PFSK-1 (cell line): Measurements from ENCODE around the gene ZC3H10.

Experiments
- FOXP2 ChIP-seq: optimal IDR thresholded peaks from 2 replicates; pipeline ENCODE3; 2011; ENCODE audit warnings: borderline replicate concordance, control low read depth, inconsistent platforms; ENCODE audit not compliant: insufficient read depth; ENCODE audit errors: extremely low read length, extremely low read depth
- POLR2AphosphoS5 ChIP-seq: IDR thresholded peaks from 2 replicates; pipeline ENCODE4 v1.6.1; 2012; ENCODE audit warnings: low read depth, mild to moderate bottlenecking, control low read depth, low read length, moderate library complexity
- REST ChIP-seq, 2 experiments: IDR thresholded peaks; 2 replicates each; pipeline versions ENCODE4 v1.6.1 to v1.8.0; 2011 to 2012; ENCODE audit warnings: low read depth in 2 of 2, low read length in 2 of 2, control low read depth in 1 of 2, inconsistent platforms in 1 of 2, mild to moderate bottlenecking in 1 of 2, moderate library complexity in 1 of 2; ENCODE audit not compliant: insufficient read depth in 1 of 2
- SIN3A ChIP-seq: IDR thresholded peaks from 2 replicates; pipeline ENCODE4 v1.6.1; 2012; ENCODE audit warnings: mild to moderate bottlenecking, low read length, moderate library complexity, borderline replicate concordance; ENCODE audit not compliant: insufficient read depth
- TAF1 ChIP-seq: IDR thresholded peaks from 2 replicates; pipeline ENCODE4 v1.6.1; 2012; ENCODE audit warnings: low read length, control low read depth, borderline replicate concordance; ENCODE audit not compliant: insufficient read depth

The ZC3H10 gene

DNA sequence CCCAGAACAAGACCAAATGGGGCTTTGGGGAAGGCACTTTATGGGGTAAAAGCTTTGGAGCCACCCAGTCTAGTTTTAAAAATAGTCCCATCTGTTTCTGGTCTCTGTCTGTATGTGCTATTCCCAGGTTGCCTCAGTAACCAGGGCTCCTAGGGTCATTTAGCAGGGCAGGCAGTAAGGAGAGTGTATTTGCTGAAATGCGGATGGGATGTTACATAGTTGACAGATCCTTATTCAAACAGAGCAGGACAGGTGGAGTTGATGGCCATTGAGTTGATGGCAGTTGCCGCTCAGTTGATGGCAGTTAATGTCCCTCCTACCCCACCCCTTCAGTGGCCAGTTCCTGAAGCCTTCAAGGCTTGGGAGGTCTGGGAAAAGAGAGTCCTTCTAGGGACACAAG, 4.6 kb downstream of the ZC3H10 start:
- TF ChIP-seq SIN3A = no peak
- TF ChIP-seq POLR2AphosphoS5 = no peak
- TF ChIP-seq REST (IDR thresholded peaks at IDR 0.05; ENCODE audit: insufficient read depth in 1 of 2, low read depth in 2 of 2, low read length in 2 of 2) = no peak
- no peak for TF ChIP-seq TAF1
- no peak for TF ChIP-seq FOXP2

GRCh38 chr12:56124133-56124532, 6.1 kb downstream of the ZC3H10 start:
- TF ChIP-seq POLR2AphosphoS5 (no peak), TAF1 (no peak), SIN3A (no peak), REST (IDR thresholded peaks at IDR 0.05; ENCODE audit: insufficient read depth in 1 of 2, low read depth in 2 of 2, low read length in 2 of 2) (no peak), FOXP2 (no peak)

- TF ChIP-seq TAF1 (no peak), FOXP2 (no peak), REST (IDR thresholded peaks at IDR 0.05; ENCODE audit: insufficient read depth in 1 of 2, low read depth in 2 of 2, low read length in 2 of 2) (no peak), SIN3A (no peak), POLR2AphosphoS5 (no peak)
Observed at GRCh38 chr12:56126732-56127239, 8.7 kb downstream of the ZC3H10 start.

- TF ChIP-seq REST (IDR thresholded peaks at IDR 0.05; ENCODE audit: insufficient read depth in 1 of 2, low read depth in 2 of 2, low read length in 2 of 2) = no peak
Observed at GRCh38 chr12:56127485-56127887, 9.4 kb downstream of the ZC3H10 start.

- TF ChIP-seq FOXP2 (no peak), SIN3A (peak; percentile 20; the same call in 1 of the 2 replicates), REST (IDR thresholded peaks at IDR 0.05; ENCODE audit: insufficient read depth in 1 of 2, low read depth in 2 of 2, low read length in 2 of 2) (peak in 1 of 2 experiments; percentile 31; a peak in 1 of 4 replicates), TAF1 (peak; percentile 87; the same call in 1 of the 2 replicates), POLR2AphosphoS5 (peak; percentile 90)
Observed at GRCh38 chr12:56127888-56128669, 10.0 kb downstream of the ZC3H10 start, which contains the start of gene ESYT1. ESYT1 (plus strand) TSS chr12:56128267; CDS start chr12:56128320, 53 bp downstream.
